ENCODE data around the gene ASXL1. TPM values are rescaled to one million over a fixed set of nuclear protein-coding genes. Genes with fewer than 3 reads are reported as not detected.
"Not testable (repeated sequence)": the region's sequence is repeated elsewhere in the genome, so short reads cannot be mapped to it uniquely, and the experiment has no call there.

The ASXL1 gene
- polyA plus RNA-seq, 2 of the 4 experiments (the other 2 are of a cell fraction), result 35.7 to 36.0 TPM

DNA sequence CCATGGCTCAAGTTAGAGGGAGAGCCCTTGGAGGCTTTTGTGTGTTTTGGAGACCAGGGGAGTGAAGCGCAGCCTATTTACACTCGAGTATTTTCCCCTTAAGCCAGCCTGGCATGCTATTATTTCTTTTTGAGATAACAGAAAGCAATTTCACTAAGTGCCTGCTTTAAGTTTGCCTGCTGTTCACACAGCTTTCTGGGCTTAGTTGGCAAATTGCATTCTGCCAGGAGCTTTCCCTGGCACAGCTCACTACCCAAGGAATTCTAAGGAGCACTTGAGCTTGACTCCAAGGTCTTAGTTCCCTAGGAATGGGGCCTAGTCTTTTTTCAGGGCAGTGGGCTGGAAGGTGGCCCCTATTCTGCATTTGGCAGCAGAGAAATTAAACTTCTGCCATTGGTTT, 19.0 kb upstream of the ASXL1 start:
- H3K4me1 ChIP-seq, result peaks cover 7% of the 10 kb centered on the region; the same call in 1 of the 3 replicates
- H3K27ac ChIP-seq, result no peak overlapping the region
- FAIRE-seq (no peak), DNase-seq (ENCODE audit: low read depth in 1 of 2, low spot score in 1 of 2) (no peak), ATAC-seq (no peak)
- 82% methylated on average over 2 of the region's 2 CpGs for WGBS (ENCODE audit: missing lambda C conversion rate)
- POLR2A ChIA-PET, result no interaction called here
- H3K9me3 ChIP-seq, result no peaks in the 10 kb centered on the region
- CTCF ChIA-PET, result interaction anchor here (0.6 to 1.4 kb wide), 5 partner anchors 9 to 117 kb away, joined by 3 to 4 read pairs (median 3); no protein-coding TSS in a partner anchor
- no peak overlapping the region for H3K4me2 ChIP-seq
- TF ChIP-seq, protein P1, sequence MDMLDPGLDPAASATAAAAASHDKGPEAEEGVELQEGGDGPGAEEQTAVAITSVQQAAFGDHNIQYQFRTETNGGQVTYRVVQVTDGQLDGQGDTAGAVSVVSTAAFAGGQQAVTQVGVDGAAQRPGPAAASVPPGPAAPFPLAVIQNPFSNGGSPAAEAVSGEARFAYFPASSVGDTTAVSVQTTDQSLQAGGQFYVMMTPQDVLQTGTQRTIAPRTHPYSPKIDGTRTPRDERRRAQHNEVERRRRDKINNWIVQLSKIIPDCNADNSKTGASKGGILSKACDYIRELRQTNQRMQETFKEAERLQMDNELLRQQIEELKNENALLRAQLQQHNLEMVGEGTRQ (IDR thresholded peaks at IDR 0.05), result no peak
- TF ChIP-seq FOSB (CRISPR knock-in tag; IDR thresholded peaks at IDR 0.05), result no peak
- no peak for TF ChIP-seq GATA3 (IDR thresholded peaks at IDR 0.05; ENCODE audit: borderline replicate concordance)
- no peak for TF ChIP-seq RAD21 (conservative IDR thresholded peaks at IDR 0.05 in 1 of 2, IDR thresholded peaks at IDR 0.05 in 1 of 2)
- no peak for TF ChIP-seq NFE2L2 (conservative IDR thresholded peaks at IDR 0.05; ENCODE audit: low read length)
- TF ChIP-seq CEBPB (IDR thresholded peaks at IDR 0.05), result no peak
- no peak for TF ChIP-seq KDM1A (IDR thresholded peaks at IDR 0.05; ENCODE audit: low read depth)
- TF ChIP-seq NR3C1 (IDR thresholded peaks at IDR 0.05), result no peak
- no peak overlapping the region for H3K4me3 ChIP-seq

- H3K9me3 ChIP-seq; DNase-seq (ENCODE audit: low read depth in 1 of 2, low spot score in 1 of 2); FAIRE-seq; H3K4me2 ChIP-seq; ATAC-seq; H3K27ac ChIP-seq; POLR2A ChIA-PET; H3K4me3 ChIP-seq: not testable (repeated sequence)
- CTCF ChIA-PET, result interaction anchor here (1.2 kb wide), 1 partner anchor 14 kb away, joined by 3 read pairs; no protein-coding TSS in a partner anchor
- H3K4me1 ChIP-seq, result peaks cover 18% of the 10 kb centered on the region
- WGBS (ENCODE audit: missing lambda C conversion rate), result 91% methylated on average over 2 of the region's 2 CpGs
Measured at GRCh38 chr20:32341053-32341452, 17.1 kb upstream of the ASXL1 start.

GRCh38 chr20:32343439-32343838, 14.7 kb upstream of the ASXL1 start:
- WGBS (ENCODE audit: missing lambda C conversion rate), result 84% methylated on average over 3 of the region's 3 CpGs
- TF ChIP-seq, protein P1 (IDR thresholded peaks at IDR 0.05), result no peak
- no peak for TF ChIP-seq GATA3 (IDR thresholded peaks at IDR 0.05; ENCODE audit: borderline replicate concordance)
- TF ChIP-seq BHLHE40 (IDR thresholded peaks at IDR 0.05; ENCODE audit: low read depth, low read length), result no peak
- TF ChIP-seq ZFP36 (IDR thresholded peaks at IDR 0.05; ENCODE audit: borderline replicate concordance, partially characterized antibody), result no peak
- POLR2A ChIA-PET, result no interaction called here
- Histone ChIP-seq H3K4me3 (no peak overlapping the region), H3K4me2 (no peak overlapping the region), H3K9me3 (no peaks in the 10 kb centered on the region), H3K4me1 (peaks cover 18% of the 10 kb centered on the region), H3K27ac (no peak overlapping the region)
- no peak for FAIRE-seq
- CTCF ChIA-PET, result interaction anchor here (0.7 kb wide), 1 partner anchor 520 kb away, joined by 4 read pairs; no protein-coding TSS in a partner anchor
- no peak for ATAC-seq
- DNase-seq (ENCODE audit: low read depth in 1 of 2, low spot score in 1 of 2), result no peak

- peak; percentile 60; the same call in 1 of the 2 replicates for TF ChIP-seq E2F6 (IDR thresholded peaks at IDR 0.05; ENCODE audit: borderline replicate concordance, low read depth)
- TF ChIP-seq, protein P2, sequence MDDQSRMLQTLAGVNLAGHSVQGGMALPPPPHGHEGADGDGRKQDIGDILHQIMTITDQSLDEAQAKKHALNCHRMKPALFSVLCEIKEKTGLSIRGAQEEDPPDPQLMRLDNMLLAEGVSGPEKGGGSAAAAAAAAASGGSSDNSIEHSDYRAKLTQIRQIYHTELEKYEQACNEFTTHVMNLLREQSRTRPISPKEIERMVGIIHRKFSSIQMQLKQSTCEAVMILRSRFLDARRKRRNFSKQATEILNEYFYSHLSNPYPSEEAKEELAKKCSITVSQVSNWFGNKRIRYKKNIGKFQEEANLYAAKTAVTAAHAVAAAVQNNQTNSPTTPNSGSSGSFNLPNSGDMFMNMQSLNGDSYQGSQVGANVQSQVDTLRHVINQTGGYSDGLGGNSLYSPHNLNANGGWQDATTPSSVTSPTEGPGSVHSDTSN (IDR thresholded peaks at IDR 0.05), result no peak
- TF ChIP-seq, protein P3, sequence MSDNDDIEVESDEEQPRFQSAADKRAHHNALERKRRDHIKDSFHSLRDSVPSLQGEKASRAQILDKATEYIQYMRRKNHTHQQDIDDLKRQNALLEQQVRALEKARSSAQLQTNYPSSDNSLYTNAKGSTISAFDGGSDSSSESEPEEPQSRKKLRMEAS (IDR thresholded peaks at IDR 0.05), result peak; percentile 70
- CTCF ChIA-PET, result interaction anchor here (0.8 to 1.1 kb wide), 3 partner anchors 8 to 11 kb away, joined by 3 to 7 read pairs (median 5); no protein-coding TSS in a partner anchor
- POLR2A ChIA-PET, result interaction anchor here (1.2 kb wide), 1 partner anchor 13 kb away, joined by 3 read pairs; the partner anchor contains the start of gene ASXL1
- Histone ChIP-seq H3K4me3 (no peak overlapping the region), H3K27ac (peak overlapping the region in 1 of 2 experiments; percentile 27; a peak in 1 of 6 replicates), H3K4me1 (peaks cover 18% of the 10 kb centered on the region), H3K9me3 (no peaks in the 10 kb centered on the region), H3K4me2 (peak overlapping the region; percentile 27)
- ATAC-seq (peak in 1 of 2 experiments; percentile 67; a peak in 3 of 6 replicates), DNase-seq (ENCODE audit: low read depth in 1 of 2, low spot score in 1 of 2) (no peak), FAIRE-seq (no peak)
- 22% methylated on average over 7 of the region's 7 CpGs for WGBS (ENCODE audit: missing lambda C conversion rate)
Measured at GRCh38 chr20:32344835-32345506, 13.2 kb upstream of the ASXL1 start.
